ENCODE measurements around the gene ZER1. TPM values are rescaled to one million over a fixed set of nuclear protein-coding genes. Genes with fewer than 3 reads are reported as not detected.

The ZER1 gene
- total RNA-seq (ENCODE audit: unreplicated experiment), result 38.0 TPM
- long read RNA-seq, partial matches to known transcripts, result 0 of 2 reads
- long read RNA-seq, other reads (novel, unspliced or antisense), result 2 of 2 reads

- H3K4me3 Mint-ChIP-seq (ENCODE audit: unreplicated experiment), result peak within 1 kb of the TSS; percentile 96
- peaks cover 7% of the 10 kb centered on the region for H3K4me1 Mint-ChIP-seq (ENCODE audit: low read depth, unreplicated experiment)
- peaks cover 9% of the 10 kb centered on the region for H3K9me3 Mint-ChIP-seq (ENCODE audit: unreplicated experiment)
- DNase-seq, result peak; percentile 95
- H3K27ac Mint-ChIP-seq (ENCODE audit: unreplicated experiment), result peak within 1 kb of the TSS; percentile 83
- peaks cover 4% of the 10 kb centered on the region for H3K27me3 Mint-ChIP-seq (ENCODE audit: unreplicated experiment)
- H3K36me3 Mint-ChIP-seq (ENCODE audit: unreplicated experiment), result no peaks in the 10 kb centered on the region
- TF ChIP-seq CTCF (IDR thresholded peaks at IDR 0.05; ENCODE audit: partially characterized antibody, unreplicated experiment), result no peak
These were observed at the start of gene ZER1 for GRCh38 chr9:128771745-128772519. TSS of gene ZER1 (minus strand) at chr9:128771927. CDS start at chr9:128755565, 16,362 bp downstream.

DNA sequence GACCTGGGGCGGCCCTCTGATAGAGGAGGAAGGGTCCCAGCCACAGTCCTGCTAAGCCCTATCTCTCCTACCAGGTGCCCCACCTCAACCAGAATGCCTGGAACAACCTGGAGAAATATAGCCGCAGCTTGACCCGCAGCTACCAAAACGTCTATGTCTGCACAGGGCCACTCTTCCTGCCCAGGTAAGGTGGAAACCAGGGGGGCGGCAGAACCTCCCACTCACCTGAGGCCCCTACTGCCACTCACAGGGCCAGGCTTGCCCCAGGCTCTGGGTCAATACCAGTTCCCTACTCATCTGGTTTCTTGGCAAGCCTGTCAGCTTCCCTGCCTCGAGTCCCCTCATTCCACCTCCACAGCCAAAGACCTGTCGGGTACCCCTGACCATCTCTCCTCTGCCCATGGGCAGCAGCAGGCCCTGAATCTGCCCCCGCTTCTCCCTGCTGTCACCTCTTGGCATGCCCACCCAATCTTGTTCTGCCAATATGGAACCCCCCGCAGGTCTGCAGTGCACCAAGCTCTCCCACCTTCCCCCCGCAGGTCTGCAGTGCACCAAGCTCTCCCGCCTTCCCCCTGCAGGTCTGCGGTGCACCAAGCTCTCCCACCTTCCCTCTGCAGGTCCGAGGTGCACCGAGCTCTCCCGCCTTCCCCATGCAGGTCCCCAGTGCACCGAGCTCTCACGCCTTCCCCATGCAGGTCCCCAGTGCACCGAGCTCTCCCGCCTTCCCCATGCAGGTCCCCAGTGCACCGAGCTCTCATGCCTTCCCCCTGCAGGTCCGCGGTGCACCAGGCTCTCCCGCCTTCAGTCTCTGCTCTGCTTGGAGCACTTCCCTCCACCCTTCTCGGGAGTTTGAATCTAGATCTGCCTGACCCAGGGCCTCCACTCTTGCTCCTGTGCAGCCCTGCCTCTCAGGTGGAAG lies 49.2 kb upstream of the ZER1 start:
- Mint-ChIP-seq H3K9me3 (ENCODE audit: unreplicated experiment) (peaks cover 7% of the 10 kb centered on the region), H3K27me3 (ENCODE audit: unreplicated experiment) (peaks cover 3% of the 10 kb centered on the region), H3K27ac (ENCODE audit: unreplicated experiment) (no peak overlapping the region), H3K36me3 (ENCODE audit: unreplicated experiment) (no peaks in the 10 kb centered on the region), H3K4me3 (ENCODE audit: unreplicated experiment) (peak overlapping the region; percentile 34), H3K4me1 (ENCODE audit: low read depth, unreplicated experiment) (no peaks in the 10 kb centered on the region)
- no peak for DNase-seq
- no peak for TF ChIP-seq CTCF (IDR thresholded peaks at IDR 0.05; ENCODE audit: partially characterized antibody, unreplicated experiment)

DNA sequence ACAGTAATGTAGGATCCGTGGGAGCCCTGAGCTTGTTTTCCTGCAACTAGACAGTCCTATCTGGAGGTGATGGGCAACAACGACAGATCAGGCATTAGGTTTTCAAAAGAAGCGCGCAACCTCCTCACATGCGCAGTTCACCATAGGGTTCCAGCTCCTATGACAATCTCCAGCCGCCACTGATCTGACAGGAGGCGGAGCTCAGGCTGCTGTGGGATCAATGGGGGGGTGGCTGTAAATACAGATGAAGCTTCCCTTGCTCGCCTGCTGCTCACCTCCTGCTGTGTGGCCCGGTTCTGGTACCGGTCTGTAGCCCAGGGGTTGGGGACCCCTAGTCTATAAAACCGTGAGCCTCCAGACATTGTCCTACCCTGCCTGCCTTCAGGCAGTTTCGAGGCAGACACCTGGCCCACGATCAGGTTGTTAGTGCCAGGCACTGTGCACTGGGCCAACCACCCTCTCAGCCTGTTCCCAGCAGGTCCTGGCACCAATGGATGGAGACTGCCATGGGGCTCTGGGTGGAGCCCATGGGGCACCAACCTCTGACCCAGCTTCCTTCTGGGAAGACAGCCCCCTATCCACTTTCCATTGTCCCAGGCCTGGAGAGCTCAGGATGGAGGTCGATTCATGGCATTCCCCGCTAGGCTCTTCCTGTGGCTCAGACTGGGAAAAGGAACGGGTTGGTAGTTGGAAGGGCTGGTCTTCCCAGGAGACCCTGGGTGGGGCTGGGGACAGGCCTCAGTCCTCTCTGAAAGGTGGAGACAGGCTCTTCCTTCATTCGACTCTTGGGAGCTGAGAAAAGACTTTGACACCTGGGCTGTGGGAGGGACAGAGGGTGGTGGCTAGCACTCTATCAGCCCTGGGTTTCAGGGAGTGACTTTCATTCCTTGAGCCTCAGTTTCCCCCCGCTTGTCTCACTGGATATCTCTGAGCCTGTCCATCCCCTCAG lies 48.3 kb upstream of the ZER1 start:
- H3K36me3 Mint-ChIP-seq (ENCODE audit: unreplicated experiment), result no peaks in the 10 kb centered on the region
- no peak overlapping the region for H3K27ac Mint-ChIP-seq (ENCODE audit: unreplicated experiment)
- H3K4me1 Mint-ChIP-seq (ENCODE audit: low read depth, unreplicated experiment), result no peaks in the 10 kb centered on the region
- TF ChIP-seq CTCF (IDR thresholded peaks at IDR 0.05; ENCODE audit: partially characterized antibody, unreplicated experiment), result no peak
- no peak for DNase-seq
- peaks cover 7% of the 10 kb centered on the region for H3K9me3 Mint-ChIP-seq (ENCODE audit: unreplicated experiment)
- peaks cover 3% of the 10 kb centered on the region for H3K27me3 Mint-ChIP-seq (ENCODE audit: unreplicated experiment)
- peak overlapping the region; percentile 90 for H3K4me3 Mint-ChIP-seq (ENCODE audit: unreplicated experiment)

- peak overlapping the region; percentile 74 for H3K27ac Mint-ChIP-seq (ENCODE audit: unreplicated experiment)
- peaks cover 3% of the 10 kb centered on the region for H3K27me3 Mint-ChIP-seq (ENCODE audit: unreplicated experiment)
- peaks cover 7% of the 10 kb centered on the region for H3K9me3 Mint-ChIP-seq (ENCODE audit: unreplicated experiment)
- TF ChIP-seq CTCF (IDR thresholded peaks at IDR 0.05; ENCODE audit: partially characterized antibody, unreplicated experiment), result no peak
- H3K4me1 Mint-ChIP-seq (ENCODE audit: low read depth, unreplicated experiment), result no peaks in the 10 kb centered on the region
- peak overlapping the region; percentile 90 for H3K4me3 Mint-ChIP-seq (ENCODE audit: unreplicated experiment)
- no peaks in the 10 kb centered on the region for H3K36me3 Mint-ChIP-seq (ENCODE audit: unreplicated experiment)
- DNase-seq, result peak; percentile 66
These were observed 47.4 kb upstream of the ZER1 start for GRCh38 chr9:128818839-128819715.

Measured in glutamatergic neuron (in vitro differentiated cells).